HG03575 (cell line): Measurements from ENCODE around the gene CALML3.

ENCODE experiments used
- ATAC-seq: cut with Tn5 transposase; IDR thresholded peaks from one replicate; pipeline ENCODE4 v1.9.1; 2021; ENCODE audit not compliant: unreplicated experiment, insufficient number of reproducible peaks, low FRiP score; ENCODE audit errors: extremely low read depth

The CALML3 gene

DNA sequence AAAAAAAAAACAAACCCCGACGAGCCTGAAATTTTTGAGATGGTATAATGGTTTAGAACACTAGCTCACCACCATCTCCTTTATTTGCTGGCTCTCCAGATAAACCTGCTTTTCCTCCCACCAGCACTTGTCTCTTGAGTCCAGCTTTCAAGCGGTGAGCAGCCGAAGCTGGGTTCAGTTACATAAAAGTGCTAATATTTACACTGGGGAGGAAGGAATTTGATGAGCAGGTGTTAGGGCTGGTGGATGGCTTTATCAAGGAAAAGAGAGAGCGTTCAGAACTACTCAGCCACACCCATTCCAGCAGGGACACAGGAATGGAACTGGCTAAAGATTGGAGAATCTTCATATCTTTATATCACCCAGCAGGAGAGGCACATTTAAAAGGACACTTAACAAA, 6.6 kb upstream of the CALML3 start:
- no peak for ATAC-seq

DNA sequence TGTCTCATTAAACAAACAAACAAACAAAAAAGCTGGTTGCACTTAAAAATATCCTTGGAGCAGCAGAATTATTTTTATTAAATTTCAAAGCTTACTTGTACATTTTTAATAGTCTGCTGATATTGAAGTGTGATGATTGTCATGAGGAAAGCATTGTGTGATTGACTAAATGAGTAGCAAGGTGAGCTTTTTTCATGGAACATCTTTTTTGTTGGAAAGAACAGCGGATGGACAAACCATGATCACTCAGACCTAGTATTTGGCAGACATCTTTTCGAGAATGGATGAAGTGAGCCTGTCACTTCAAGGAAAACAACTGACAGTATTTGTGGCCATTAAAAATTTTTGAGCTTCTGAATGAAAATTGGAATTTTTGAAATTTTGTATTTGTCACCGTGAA, 5.7 kb upstream of the CALML3 start:
- no peak for ATAC-seq

DNA sequence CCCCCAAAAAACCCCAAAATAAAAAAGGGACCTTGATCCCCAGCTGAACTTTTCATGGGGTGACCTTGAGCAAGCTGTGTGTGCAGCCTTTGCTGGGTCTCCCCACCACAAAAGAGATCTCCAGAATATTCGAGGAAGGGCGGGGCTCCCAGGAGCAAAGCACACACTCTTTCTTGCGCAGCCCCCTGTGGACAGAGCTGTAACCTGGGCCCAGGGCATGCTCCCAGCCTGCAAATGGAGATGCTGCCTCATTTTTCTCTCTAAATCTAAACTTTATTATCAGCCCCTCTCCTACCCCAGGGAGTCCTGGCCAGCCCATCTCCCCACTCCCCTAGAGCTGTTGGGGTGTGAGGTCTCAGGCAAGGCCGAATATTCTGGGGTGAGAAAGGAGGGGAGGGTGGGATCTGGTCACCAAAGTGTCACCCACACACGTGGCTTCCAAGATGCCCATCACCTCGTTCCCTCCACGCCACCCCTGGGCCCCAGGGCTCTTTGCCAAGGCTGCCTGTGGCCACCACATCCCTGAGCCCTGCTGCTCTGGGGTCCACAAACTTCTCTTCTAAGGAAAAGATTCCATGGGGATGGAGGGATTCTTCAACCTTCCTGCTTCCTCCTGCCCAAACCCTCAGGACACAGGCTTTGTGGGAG, 1.7 kb upstream of the CALML3 start:
- no peak for ATAC-seq

DNA sequence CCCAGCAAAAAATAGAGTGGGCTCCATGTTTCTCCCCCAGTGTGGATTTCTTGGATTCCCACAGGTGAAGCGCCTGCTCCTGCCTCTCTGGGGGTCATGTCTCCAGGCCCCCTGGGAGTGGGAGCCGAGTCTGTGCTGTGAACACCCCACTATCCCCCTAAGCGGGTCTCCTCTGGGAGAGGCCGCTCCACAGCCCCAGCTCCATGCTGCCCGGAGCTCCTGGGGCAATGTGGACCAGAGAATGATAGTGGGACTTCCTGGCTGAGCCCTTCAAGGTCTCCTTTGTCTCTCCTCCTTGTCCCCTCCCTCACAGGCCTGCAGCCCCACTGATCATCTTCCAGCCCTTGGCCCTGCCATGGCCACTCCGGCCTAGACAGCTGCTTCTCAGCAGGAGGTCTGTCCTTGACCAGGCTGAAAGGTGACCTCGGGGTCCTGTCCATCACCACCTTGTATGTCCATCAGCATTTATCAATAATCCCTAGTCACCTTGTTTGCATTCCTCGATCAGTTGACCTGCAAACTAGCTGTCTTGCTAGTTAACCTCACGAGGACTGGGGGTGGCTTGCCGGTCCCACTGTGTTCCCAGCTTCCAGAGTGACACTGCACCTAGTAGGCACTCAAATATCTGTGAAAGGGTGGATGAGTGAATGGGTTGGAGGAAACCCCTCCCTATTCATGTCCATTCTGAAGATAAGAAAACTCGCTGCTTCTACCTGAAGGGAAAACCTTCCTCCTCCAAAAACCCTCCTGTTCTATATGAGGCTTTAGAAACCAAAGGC, 776 bp upstream of the CALML3 start:
- ATAC-seq: no peak

DNA sequence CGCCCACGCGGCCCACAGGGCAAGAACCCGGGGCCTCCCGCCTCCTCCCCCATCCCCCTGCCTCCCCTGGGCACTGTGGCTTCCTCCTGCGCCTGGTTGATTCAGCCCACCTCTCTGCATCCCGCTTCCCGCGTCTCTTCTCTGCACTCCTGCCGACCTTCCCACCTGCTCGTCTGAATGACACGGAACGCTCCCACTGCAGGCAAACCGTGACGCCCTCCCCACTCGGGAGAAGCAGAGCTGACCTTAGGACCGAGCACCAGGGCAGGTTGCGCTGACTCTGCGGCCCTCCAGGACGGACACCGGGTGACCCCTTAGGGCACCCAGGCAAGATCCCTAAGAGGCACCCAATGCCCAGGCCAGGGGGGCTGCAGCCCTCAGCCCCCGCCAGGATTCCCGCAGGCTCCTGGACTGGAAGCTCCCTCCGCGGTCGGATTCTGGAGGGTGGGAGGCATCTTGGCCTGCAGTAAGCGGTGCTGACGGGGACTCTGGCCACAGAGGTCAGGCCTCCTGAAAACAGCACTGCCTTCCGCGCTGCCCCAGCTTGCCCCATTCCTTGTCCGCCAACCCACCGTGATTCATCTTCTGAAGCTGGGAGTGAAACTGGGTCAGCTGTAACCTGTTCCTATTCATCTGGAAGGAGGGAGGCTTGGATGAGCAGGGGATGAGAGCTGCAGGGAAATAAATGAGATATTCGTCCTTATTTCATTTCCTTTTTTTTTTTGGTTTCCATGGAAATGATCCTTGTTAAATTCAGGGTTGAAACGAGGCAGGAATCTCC, 990 bp downstream of the CALML3 start:
- no peak for ATAC-seq

DNA sequence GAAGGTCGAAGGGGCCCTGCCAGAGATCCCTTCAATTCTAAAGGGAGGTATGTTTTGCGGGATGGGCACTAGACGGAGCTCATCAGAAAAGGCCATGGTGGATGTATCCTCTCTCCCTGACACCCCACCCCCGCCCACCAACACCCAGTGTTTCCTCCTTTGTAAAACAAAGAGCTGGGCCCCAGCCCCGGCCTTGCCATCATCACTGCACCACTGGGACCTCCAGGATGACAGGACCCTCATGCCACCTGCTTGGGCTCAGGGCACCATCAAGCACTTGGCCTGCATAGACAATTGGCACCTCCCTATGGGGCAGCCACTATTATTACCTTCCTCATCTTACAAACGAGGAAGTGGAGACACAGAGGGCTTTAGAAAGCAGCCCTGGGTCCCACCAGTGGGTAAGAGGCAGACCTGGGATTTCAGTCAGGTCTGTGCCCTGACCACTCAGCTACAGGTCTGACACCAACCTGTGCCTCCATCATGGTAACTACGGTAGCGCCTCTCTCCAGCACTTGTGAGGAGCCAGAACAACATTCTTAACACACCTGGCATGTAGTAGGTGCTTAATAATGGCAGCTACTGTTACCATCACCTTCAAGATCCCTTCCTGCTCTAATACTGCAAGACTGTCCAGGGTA, 2.0 kb downstream of the CALML3 start:
- no peak for ATAC-seq

DNA sequence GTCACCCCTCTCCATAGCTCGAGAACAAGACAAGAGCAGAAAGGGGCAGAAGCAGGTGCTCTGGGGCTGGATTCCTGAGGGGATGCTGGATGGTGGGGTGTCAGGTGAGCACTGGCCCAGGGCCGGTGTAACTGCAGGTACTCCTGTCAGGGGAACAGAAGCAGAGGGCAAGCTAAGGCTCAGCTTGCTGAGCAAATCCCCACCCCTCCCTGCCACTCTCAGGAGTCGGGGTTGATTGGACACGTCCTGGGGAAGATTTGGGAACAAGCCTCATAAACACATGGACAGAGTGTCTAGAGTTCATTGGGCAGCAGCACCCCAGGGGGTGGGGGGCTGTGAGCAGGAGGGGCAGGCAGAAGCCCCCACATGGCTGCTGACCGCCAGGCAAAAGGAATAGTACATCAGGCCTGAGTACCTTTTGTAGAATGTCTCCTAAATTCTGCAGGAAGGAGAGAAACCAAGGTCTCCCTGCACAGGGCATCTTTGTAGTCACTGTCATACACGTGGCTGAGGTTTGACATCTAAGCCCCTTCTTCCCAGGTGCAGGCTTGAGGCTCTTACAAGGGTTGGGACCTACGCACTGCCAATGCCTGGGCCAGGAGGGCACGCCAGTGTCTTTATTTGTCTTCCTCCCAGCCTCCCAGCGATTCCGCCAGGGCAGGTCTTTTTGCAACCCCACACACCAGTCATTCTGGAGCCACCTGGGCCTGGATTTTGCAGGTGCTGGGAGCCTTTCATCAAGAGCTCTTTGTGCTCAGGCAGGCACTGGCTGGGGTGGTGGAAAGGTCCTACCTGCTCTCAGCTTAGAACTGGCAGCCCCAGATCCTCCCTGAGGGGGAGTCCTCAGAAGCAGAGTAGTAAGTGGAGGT, 2.8 kb downstream of the CALML3 start:
- no peak for ATAC-seq

DNA sequence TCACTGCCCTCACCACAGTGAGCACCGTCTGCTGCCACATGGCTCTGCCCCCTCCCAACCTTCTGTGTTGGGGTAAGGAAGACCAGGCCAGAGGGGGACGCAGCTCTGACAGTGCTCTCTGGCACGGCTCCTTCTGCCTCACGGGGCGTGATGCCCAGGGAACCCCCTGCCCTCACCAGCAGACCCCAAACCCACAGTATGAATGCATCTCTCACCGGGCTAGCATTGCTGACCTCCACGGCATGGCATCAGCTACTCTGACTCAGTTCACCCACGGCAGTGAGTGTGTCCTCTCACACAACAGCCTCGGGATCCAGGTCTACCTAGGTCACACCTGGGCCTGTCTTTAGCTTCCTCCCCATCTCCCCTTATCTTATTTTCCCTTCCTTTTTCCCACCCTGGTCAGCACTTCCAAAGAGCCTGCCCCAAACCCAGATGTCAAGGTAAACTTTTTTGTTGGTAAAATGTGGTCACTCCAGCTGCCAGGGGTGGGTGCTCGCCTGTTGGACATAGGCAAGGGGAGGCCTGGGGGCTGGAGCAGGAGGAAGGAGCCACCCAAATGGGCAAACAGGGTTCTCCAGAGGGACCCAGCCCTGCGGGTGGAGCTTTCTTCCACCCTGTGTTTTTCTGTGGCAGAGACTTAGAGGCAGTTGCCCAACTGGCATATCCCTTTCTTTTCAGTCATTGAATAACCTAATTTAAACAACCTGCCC, 4.4 kb downstream of the CALML3 start:
- no peak for ATAC-seq

DNA sequence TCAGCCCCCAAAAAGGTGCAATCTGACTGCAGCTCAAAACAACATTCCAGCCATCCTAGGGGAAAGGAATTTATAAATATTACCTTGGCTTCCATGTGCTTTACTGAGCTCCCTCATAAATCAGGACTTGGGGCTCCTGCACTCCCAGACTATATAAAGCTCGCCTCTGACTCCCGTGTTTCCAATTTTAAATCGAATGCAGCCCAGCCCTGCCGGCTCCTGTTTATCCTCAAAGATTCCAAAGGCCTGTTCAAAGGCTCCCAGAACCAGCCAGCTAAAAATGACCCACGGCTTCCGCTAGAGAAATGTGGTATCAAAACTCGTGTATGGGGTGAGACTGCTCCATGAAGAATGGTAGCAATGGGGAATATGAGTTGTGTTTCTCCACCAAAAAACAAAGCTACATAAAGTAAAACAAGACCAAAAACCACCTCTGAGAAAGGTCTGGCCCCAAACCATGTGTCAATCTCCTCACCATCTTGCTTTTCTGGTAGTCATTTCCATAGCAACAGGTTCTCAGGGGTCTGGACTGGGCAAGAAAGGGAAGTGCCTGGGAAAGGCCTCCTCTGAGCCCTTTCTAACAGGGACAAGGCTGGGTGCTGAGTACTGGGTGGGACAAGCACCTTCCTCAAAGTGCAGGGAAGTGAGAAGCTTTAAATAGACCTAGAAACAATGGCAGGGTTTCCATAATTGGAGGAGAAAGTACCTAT, 5.1 kb downstream of the CALML3 start:
- ATAC-seq: no peak

DNA sequence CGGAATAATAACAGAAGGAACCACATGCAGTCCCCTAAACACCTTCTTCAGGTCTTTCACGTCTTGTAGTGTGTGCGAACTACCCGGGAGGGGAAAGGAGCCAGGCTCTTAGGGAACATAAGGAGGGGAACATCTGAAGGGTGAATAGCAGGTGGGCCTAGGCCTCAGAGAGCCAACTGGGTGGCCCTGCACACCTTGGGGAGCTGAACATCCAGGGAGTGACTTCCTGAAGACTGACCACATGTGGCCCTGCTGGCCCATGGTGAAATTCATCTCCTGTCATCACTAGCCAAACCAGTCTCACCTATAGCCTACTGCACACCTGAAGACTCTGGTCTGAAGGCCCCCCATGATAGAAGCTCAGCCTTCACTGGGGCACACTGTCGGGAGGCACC, 5.6 kb downstream of the CALML3 start:
- no peak for ATAC-seq

DNA sequence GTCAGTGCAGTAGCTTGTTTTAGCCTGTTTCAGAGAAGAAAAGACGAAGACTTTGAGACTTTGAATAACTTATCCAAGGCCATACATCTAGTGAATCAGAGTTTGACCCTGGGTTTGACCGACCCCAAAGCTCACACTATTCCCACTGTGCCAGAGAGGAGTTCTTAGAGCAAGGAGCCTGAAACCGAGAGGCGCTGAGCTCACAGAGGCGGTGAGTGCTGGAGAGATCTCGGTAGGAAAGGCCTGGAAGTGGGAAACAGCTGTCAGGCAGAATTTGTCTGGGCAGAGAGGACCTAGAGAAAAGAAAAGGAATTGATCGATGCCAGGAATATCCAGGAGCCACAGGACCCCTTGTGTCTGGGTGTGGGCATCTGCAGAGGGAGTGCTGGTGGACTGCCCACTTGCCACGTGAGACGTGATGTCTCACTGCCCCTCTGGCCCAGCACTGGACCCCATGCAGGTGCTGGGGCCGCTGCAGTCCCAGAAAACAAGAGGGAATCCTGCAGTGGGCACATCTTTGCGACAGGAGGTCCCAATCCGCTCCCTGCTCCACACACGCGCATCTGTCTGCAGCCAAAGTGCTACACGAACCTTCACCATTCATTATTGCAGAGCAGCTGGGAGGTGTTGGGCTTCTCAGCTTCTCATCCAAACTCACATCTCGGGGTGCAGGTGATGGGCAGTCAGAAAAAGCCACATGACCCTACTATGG, 6.2 kb downstream of the CALML3 start:
- no peak for ATAC-seq

DNA sequence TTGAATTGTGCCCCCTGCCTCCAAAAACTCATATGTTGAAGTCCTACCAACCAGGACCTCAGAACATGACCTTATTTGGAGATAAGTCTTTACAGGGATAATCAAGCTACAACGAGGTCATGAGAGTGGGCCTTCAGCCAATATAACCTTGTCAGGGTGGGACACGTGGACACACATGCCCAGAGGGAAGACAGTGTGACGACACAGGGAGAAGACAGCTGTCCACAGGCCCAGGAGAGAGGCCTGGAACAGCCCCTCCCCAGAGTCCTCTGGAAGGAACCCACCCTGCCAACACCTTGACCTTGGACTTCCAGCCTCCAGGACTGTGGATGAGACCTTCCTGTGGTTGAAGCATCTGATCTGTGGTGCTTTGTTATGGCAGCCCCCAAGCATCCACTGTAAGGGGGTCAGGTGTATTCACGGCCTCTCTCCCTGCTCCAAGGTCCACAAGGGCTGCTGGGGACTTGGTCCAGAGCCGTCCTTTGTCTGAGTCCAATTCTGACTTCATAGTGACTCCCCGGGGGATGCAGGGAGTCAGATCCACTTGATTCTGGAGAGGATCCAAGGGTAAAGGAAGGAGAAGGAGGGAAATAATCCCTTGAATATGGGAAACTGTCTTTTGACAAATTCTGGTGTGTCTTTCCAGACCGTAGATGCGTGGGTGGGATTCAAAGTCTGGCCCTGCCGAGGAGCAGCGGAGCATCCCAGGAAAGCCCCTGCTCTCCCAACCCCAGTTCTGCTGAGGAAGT, 7.0 kb downstream of the CALML3 start:
- ATAC-seq: no peak

DNA sequence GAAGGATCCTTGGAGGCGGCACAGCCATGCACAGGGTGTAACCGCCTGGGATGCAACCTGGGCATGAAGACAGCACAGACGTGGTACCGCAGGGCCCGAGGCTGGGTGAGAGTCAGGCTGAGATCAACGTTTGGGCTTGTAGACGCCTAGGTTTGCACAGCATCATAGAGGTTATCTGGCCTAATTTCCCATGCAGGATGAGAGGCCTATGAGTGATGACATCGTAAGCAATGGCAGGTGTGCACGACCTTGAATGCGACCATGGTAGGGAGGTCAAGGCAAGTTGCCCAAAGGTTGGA, 7.5 kb downstream of the CALML3 start:
- ATAC-seq: no peak

DNA sequence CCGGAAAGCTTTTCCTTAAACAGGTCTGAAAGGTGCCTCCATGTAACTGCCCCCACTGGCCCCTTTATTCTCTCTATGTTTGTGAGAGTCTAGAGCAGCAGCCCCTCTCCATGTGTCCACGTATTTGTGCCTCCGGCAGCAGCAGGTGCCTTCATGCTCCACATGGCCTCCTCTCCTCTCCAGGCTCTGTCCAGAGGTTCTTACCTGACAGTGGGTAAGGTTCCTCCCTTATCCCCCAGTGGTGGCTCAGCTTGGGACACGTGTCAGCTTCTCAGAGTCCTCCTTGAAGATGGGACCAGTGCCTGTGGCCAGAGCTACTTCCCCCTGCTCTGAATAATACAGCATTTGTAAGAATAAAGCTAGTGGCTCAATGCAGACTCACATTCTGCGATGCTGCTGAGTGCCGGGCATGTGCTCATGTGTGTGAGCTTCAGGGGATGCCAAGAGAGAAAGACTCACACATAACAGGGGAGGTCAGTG, 7.9 kb downstream of the CALML3 start:
- no peak for ATAC-seq

DNA sequence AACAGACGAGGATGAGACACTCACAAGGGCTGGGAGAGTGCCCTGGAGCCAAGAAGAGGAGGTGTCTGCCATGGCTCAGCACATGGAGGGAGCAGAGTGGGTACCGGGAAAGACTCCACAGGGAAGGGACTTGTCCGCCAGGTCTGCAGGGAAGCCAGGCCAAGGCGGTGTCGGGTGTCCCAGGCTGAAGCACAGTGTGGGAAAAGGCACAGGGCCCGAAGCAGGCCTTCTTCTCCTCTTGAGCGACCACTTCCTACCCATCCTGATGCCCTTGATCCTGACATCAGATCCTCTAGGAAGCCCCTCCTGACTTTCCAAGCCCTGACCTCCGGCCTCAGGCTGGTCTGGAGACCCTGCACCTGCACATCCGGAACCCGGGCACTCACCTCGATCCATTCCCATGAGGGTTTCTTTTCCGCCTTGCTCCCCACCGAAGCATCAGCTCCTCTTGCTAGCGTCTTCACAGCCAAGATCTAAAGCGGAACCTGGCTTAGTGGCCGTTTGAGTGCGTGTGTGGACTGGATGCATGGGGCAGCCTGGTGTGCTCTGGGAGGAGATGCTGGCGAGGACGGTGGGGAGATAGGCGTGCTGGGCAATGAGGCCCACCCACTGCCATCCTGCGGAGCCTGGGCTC, 8.5 kb downstream of the CALML3 start:
- ATAC-seq: no peak
